HepG2 (cell line): Measurements from ENCODE around the gene BSN. TPM values are rescaled to one million over a fixed set of nuclear protein-coding genes. Genes with fewer than 3 reads are reported as not detected.

Source experiments
- ARHGAP35 ChIP-seq: sonication (generic); formaldehyde crosslinking; IDR thresholded peaks from 2 replicates; pipeline ENCODE4 v1.9.0; 2022; ENCODE audit warnings: mild to moderate bottlenecking, inconsistent platforms, moderate library complexity, missing genetic modification reagents, borderline replicate concordance
- ARNTL ChIP-seq: sonication (generic); formaldehyde crosslinking; IDR thresholded peaks from 2 replicates; pipeline ENCODE4 v1.4.0; 2020; ENCODE audit warnings: mild to moderate bottlenecking, missing genetic modification reagents
- KAT8 ChIP-seq: IDR thresholded peaks from 2 replicates; pipeline ENCODE4 v1.6.1; 2016; ENCODE audit warnings: missing genetic modification reagents, missing compliant biosample characterization
- PCBP2 ChIP-seq: fragments of 200-400 bp; formaldehyde crosslinking; optimal IDR thresholded peaks from 2 replicates; pipeline ENCODE3; 2018; ENCODE audit warnings: low read length, low read depth; ENCODE audit not compliant: poor library complexity, severe bottlenecking
- PHF8 ChIP-seq: sonication (generic); formaldehyde crosslinking; IDR thresholded peaks from 2 replicates; pipeline ENCODE4 v1.5.0; 2020; ENCODE audit warnings: missing genetic modification reagents
- PPARG ChIP-seq: conservative IDR thresholded peaks from 2 replicates; pipeline ENCODE4 v1.6.1; 2016; ENCODE audit warnings: missing biosample characterization, missing genetic modification reagents
- RARA ChIP-seq: IDR thresholded peaks from 2 replicates; pipeline ENCODE4 v1.6.1; 2016; ENCODE audit warnings: missing genetic modification reagents, missing compliant biosample characterization
- SAFB2 ChIP-seq: sonication (generic); formaldehyde crosslinking; IDR thresholded peaks from 2 replicates; pipeline ENCODE4 v1.5.1; 2020; ENCODE audit warnings: missing genetic modification reagents, low read depth, mild to moderate bottlenecking, borderline replicate concordance
- SCMH1 ChIP-seq: sonication (generic); formaldehyde crosslinking; IDR thresholded peaks from 2 replicates; pipeline ENCODE4 v1.9.0; 2021; ENCODE audit warnings: missing genetic modification reagents, mild to moderate bottlenecking, borderline replicate concordance
- SPEN ChIP-seq: sonication (generic); formaldehyde crosslinking; IDR thresholded peaks from 2 replicates; pipeline ENCODE4 v1.5.1; 2020; ENCODE audit warnings: low read depth, mild to moderate bottlenecking, missing genetic modification reagents
- ZFAT ChIP-seq: sonication (generic); formaldehyde crosslinking; conservative IDR thresholded peaks from 2 replicates; pipeline ENCODE4 v1.8.1; 2023; ENCODE audit warnings: missing genetic modification reagents, inconsistent platforms
- ZNF777 ChIP-seq: sonication (generic); formaldehyde crosslinking; IDR thresholded peaks from 2 replicates; pipeline ENCODE4 v1.4.0; 2020; ENCODE audit warnings: missing genetic modification reagents
- polyA plus RNA-seq, 8 experiments: library from polyadenylated mRNA; depleted of rRNA in 3 of 8; stranded (reverse) in 7 of 8; unstranded in 1 of 8; fragments of >200 nt; fragmentation: Illumina TruSeq in 4 of 8; extraction: Trizol in 4 of 8; gene quantifications; 2 replicates each; pipeline versions ENCODE4 v1.2.1 to v1.2.3, GENCODE V29; 2011 to 2016; ENCODE audit warnings: low read depth in 4 of 8, missing spikeins in 1 of 8, mixed read lengths in 1 of 8; ENCODE audit not compliant: insufficient read depth in 1 of 8
- total RNA-seq, 5 experiments: library from RNA; depleted of rRNA; stranded (reverse); fragments of >200 nt; fragmentation: Illumina TruSeq; extraction: Trizol; gene quantifications; 2 replicates each; pipeline ENCODE4 v1.2.3, GENCODE V29; 2016; ENCODE audit warnings: low read depth in 1 of 5
- TF ChIP-seq, protein P1 (sequence below), 2 experiments: fragments of 450-650 bp in 1 of 2; sonication (generic) in 1 of 2; formaldehyde crosslinking in 1 of 2; IDR thresholded peaks; 2 replicates each; pipeline versions ENCODE4 v1.6.1 to v1.8.0; 2016 to 2022; ENCODE audit warnings: antibody characterized with exemption in 1 of 2, mild to moderate bottlenecking in 1 of 2, missing genetic modification reagents in 1 of 2
- TF ChIP-seq, protein P2 (sequence below): sonication (generic); formaldehyde crosslinking; IDR thresholded peaks from 2 replicates; pipeline ENCODE4 v1.5.1; 2020; ENCODE audit warnings: mild to moderate bottlenecking, missing genetic modification reagents, borderline replicate concordance

Gene BSN
- total and polyA plus RNA-seq, 2 of the 13 experiments (the other 11 are each of a cell fraction or from before 2014, with no cell fraction given): 0.42 to 0.86 TPM

DNA sequence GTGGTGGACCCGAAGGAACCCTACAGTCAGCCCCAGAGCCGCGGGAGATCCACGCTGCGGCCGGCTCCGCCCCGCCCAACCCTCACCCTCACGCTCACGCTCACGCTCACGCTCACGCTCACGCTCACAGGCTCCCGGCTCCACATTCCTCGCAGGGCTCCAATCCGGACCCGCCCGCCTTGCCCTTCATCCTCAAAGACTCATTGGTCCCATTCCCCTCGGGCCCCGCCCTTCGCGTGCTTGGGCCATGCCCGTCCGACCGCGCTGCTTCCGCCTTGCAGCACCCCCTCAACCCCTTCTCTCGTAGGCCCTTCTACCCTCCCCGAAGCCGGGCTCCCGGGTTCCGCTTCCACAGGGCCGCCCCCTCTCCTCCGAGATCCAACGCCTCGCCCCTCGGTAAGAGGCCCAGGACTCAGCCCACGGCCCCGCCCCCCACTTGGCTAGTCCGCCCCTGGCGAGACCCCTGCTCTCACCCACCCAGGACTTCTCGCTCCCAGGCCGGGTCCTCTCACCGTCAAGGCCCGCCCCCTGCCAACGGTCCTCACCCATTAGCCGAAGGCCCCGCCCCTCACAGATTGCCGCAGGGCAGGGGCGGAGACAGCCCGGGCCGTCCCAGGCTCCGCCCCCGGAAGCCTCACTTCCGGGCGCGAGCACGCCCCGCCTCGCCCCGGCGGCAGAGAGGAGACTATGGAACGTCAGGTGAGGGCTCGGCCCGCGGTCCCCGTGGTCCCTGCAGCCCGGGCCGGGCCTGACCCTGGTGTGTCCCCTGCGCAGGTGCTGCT, 119.6 kb downstream of the BSN start, which contains the start of gene APEH (continued):
- TF ChIP-seq, protein P1, sequence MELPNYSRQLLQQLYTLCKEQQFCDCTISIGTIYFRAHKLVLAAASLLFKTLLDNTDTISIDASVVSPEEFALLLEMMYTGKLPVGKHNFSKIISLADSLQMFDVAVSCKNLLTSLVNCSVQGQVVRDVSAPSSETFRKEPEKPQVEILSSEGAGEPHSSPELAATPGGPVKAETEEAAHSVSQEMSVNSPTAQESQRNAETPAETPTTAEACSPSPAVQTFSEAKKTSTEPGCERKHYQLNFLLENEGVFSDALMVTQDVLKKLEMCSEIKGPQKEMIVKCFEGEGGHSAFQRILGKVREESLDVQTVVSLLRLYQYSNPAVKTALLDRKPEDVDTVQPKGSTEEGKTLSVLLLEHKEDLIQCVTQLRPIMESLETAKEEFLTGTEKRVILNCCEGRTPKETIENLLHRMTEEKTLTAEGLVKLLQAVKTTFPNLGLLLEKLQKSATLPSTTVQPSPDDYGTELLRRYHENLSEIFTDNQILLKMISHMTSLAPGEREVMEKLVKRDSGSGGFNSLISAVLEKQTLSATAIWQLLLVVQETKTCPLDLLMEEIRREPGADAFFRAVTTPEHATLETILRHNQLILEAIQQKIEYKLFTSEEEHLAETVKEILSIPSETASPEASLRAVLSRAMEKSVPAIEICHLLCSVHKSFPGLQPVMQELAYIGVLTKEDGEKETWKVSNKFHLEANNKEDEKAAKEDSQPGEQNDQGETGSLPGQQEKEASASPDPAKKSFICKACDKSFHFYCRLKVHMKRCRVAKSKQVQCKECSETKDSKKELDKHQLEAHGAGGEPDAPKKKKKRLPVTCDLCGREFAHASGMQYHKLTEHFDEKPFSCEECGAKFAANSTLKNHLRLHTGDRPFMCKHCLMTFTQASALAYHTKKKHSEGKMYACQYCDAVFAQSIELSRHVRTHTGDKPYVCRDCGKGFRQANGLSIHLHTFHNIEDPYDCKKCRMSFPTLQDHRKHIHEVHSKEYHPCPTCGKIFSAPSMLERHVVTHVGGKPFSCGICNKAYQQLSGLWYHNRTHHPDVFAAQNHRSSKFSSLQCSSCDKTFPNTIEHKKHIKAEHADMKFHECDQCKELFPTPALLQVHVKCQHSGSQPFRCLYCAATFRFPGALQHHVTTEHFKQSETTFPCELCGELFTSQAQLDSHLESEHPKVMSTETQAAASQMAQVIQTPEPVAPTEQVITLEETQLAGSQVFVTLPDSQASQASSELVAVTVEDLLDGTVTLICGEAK (IDR thresholded peaks at IDR 0.05): peak; percentile 57
- TF ChIP-seq, protein P1 (CRISPR knock-in tag; IDR thresholded peaks at IDR 0.05): no peak
- TF ChIP-seq PPARG (CRISPR knock-in tag): peak; percentile 32; the same call in 1 of the 2 replicates
- TF ChIP-seq SAFB2 (CRISPR knock-in tag): no peak; the same call in 1 of the 2 replicates
- TF ChIP-seq RARA: no peak; the same call in 1 of the 2 replicates
- peak; percentile 18 for TF ChIP-seq ZNF777 (CRISPR knock-in tag)
- no peak for TF ChIP-seq ZFAT (CRISPR knock-in tag)
- TF ChIP-seq PHF8: peak; percentile 85
- TF ChIP-seq SPEN: peak; percentile 36; the same call in 1 of the 2 replicates
- 0 out of 2 replicates have a peak, but pooled peaks have one; percentile 19 for TF ChIP-seq ARNTL
- TF ChIP-seq, protein P2, sequence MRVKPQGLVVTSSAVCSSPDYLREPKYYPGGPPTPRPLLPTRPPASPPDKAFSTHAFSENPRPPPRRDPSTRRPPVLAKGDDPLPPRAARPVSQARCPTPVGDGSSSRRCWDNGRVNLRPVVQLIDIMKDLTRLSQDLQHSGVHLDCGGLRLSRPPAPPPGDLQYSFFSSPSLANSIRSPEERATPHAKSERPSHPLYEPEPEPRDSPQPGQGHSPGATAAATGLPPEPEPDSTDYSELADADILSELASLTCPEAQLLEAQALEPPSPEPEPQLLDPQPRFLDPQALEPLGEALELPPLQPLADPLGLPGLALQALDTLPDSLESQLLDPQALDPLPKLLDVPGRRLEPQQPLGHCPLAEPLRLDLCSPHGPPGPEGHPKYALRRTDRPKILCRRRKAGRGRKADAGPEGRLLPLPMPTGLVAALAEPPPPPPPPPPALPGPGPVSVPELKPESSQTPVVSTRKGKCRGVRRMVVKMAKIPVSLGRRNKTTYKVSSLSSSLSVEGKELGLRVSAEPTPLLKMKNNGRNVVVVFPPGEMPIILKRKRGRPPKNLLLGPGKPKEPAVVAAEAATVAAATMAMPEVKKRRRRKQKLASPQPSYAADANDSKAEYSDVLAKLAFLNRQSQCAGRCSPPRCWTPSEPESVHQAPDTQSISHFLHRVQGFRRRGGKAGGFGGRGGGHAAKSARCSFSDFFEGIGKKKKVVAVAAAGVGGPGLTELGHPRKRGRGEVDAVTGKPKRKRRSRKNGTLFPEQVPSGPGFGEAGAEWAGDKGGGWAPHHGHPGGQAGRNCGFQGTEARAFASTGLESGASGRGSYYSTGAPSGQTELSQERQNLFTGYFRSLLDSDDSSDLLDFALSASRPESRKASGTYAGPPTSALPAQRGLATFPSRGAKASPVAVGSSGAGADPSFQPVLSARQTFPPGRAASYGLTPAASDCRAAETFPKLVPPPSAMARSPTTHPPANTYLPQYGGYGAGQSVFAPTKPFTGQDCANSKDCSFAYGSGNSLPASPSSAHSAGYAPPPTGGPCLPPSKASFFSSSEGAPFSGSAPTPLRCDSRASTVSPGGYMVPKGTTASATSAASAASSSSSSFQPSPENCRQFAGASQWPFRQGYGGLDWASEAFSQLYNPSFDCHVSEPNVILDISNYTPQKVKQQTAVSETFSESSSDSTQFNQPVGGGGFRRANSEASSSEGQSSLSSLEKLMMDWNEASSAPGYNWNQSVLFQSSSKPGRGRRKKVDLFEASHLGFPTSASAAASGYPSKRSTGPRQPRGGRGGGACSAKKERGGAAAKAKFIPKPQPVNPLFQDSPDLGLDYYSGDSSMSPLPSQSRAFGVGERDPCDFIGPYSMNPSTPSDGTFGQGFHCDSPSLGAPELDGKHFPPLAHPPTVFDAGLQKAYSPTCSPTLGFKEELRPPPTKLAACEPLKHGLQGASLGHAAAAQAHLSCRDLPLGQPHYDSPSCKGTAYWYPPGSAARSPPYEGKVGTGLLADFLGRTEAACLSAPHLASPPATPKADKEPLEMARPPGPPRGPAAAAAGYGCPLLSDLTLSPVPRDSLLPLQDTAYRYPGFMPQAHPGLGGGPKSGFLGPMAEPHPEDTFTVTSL: no peak
- TF ChIP-seq ARHGAP35 (CRISPR knock-in tag): peak; percentile 67; the same call in 1 of the 2 replicates
- no peak for TF ChIP-seq SCMH1
- TF ChIP-seq KAT8 (CRISPR knock-in tag): peak; percentile 72
- TF ChIP-seq PCBP2: no peak
